Erythroblast (primary cell): ENCODE results near the gene NMT2.

Experiments used
- DNase-seq, 2 experiments: peaks; one replicate each; lab custom pipeline; 2025; lab: John Stamatoyannopoulos, UW
- GATA1 ChIP-seq: IDR thresholded peaks from 2 replicates; pipeline ENCODE4 v1.6.1; 2011; ENCODE audit warnings: low read depth, mild to moderate bottlenecking, control low read depth, low read length, moderate library complexity
- POLR2A ChIP-seq: IDR thresholded peaks from 2 replicates; pipeline ENCODE4 v1.6.1; 2011; ENCODE audit warnings: mild to moderate bottlenecking, low read length

Gene NMT2

GRCh38 chr10:15141136-15142054 lies 27.1 kb downstream of the NMT2 start:
- no peak for TF ChIP-seq GATA1
- TF ChIP-seq POLR2A = no peak
- DNase-seq = peak in 1 of 2 experiments; percentile 45

- no peak for DNase-seq
- TF ChIP-seq POLR2A (no peak), GATA1 (no peak)
Measured at GRCh38 chr10:15140698-15141097, 27.8 kb downstream of the NMT2 start.

- DNase-seq = no peak
- TF ChIP-seq GATA1 (no peak), POLR2A (no peak)
Measured at GRCh38 chr10:15137636-15138035, 30.9 kb downstream of the NMT2 start.

- DNase-seq = no peak
Measured at GRCh38 chr10:15137036-15137359, 31.5 kb downstream of the NMT2 start.

GRCh38 chr10:15136129-15137035 lies 32.1 kb downstream of the NMT2 start:
- DNase-seq = no peak
- TF ChIP-seq POLR2A (no peak), GATA1 (no peak)

More at GRCh38 chr10:15137036-15137359, 31.5 kb downstream of the NMT2 start:
- no peak for TF ChIP-seq GATA1
- no peak for TF ChIP-seq POLR2A

GRCh38 chr10:15131330-15131729 lies 37.2 kb downstream of the NMT2 start:
- no peak for TF ChIP-seq GATA1
- no peak for TF ChIP-seq POLR2A
- DNase-seq = no peak

- DNase-seq = no peak
- TF ChIP-seq POLR2A = no peak
- no peak for TF ChIP-seq GATA1
Measured at GRCh38 chr10:15124908-15125307, 43.6 kb downstream of the NMT2 start.

- TF ChIP-seq GATA1 = no peak
- DNase-seq = no peak
Measured at GRCh38 chr10:15124190-15124589, 44.3 kb downstream of the NMT2 start.

- no peak for TF ChIP-seq POLR2A
- no peak for TF ChIP-seq GATA1
- no peak for DNase-seq
Measured at GRCh38 chr10:15123749-15124184, 44.7 kb downstream of the NMT2 start.

GRCh38 chr10:15122477-15123030 lies 45.9 kb downstream of the NMT2 start:
- TF ChIP-seq GATA1 = no peak
- no peak for TF ChIP-seq POLR2A
- DNase-seq = no peak

GRCh38 chr10:15121707-15122106 lies 46.8 kb downstream of the NMT2 start:
- no peak for DNase-seq
- TF ChIP-seq GATA1 (no peak), POLR2A (no peak)

- no peak for DNase-seq
- TF ChIP-seq GATA1 (no peak), POLR2A (no peak)
Measured at GRCh38 chr10:15120523-15120922, 48.0 kb downstream of the NMT2 start.

GRCh38 chr10:15118615-15119014 lies 49.9 kb downstream of the NMT2 start:
- DNase-seq = no peak
- TF ChIP-seq GATA1 (no peak), POLR2A (no peak)
